GM12891 (cell line): Measurements from ENCODE around the gene MBNL2.

Experiments
- PAX5 ChIP-seq: IDR thresholded peaks from 2 replicates; pipeline ENCODE4 v1.6.1; 2011; ENCODE audit warnings: low read length, moderate library complexity, mild to moderate bottlenecking; ENCODE audit not compliant: insufficient read depth, severe bottlenecking
- POLR2A ChIP-seq: IDR thresholded peaks from 2 replicates; pipeline ENCODE4 v1.6.1; 2011; ENCODE audit warnings: low read depth, low read length, control low read depth
- POLR2AphosphoS5 ChIP-seq: IDR thresholded peaks from 2 replicates; pipeline ENCODE4 v1.6.1; 2011; ENCODE audit warnings: low read depth, low read length, control low read depth
- POU2F2 ChIP-seq: IDR thresholded peaks from 2 replicates; pipeline ENCODE4 v1.6.1; 2011; ENCODE audit warnings: low read depth, mild to moderate bottlenecking, control low read depth, low read length, moderate library complexity
- SPI1 ChIP-seq: IDR thresholded peaks from 2 replicates; pipeline ENCODE4 v1.6.1; 2011; ENCODE audit warnings: low read depth, low read length, control low read depth
- TAF1 ChIP-seq: IDR thresholded peaks from 2 replicates; pipeline ENCODE4 v1.6.1; 2011; ENCODE audit warnings: low read depth, low read length, control low read depth

DNA sequence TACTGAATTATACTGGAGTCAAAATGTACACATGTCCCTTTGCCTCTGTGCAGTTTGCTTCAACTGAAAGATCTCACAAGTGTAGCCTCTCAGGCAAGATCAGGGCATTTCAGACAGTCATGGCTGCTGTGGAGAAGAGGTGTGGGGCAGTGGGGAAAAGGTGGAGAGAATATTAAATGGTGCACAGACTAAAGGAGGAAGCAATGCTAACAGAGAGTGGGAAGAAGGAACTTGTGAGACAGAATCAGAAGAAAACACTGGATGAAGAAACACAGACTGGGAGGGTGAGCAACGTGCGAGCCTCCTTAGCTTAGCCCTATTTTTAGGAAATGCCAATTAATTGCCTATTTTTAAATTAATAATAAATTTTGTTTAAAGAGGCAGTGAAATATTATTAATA lies 162.2 kb downstream of the MBNL2 start:
- TF ChIP-seq POLR2A, result no peak
- TF ChIP-seq PAX5, result no peak
- no peak for TF ChIP-seq POLR2AphosphoS5
- TF ChIP-seq SPI1, result no peak
- no peak for TF ChIP-seq TAF1
- no peak for TF ChIP-seq POU2F2
